ENCODE results near the gene ZNF438. TPM values are rescaled to one million over a fixed set of nuclear protein-coding genes. Genes with fewer than 3 reads are reported as not detected.

ZNF438 gene
- total RNA-seq, 1 donor from 2014 or later: 1.3 TPM

GRCh38 chr10:31036209-31036608, 4.5 kb upstream of the ZNF438 start:
- TF ChIP-seq CTCF (IDR thresholded peaks at IDR 0.05): no peak
- TF ChIP-seq EZH2 (IDR thresholded peaks at IDR 0.05): no peak
- no peak for TF ChIP-seq EZH2phosphoT487 (IDR thresholded peaks at IDR 0.05)
- H3K4me3 Mint-ChIP-seq: no peak overlapping the region
- Histone ChIP-seq H3K4me3 (no peak overlapping the region), H3K27ac (no peak overlapping the region), H3K9me3 (ENCODE audit: low read depth) (no peaks in the 10 kb centered on the region), H3K36me3 (no peaks in the 10 kb centered on the region), H3F3A (ENCODE audit: low read depth) (peaks cover 26% of the 10 kb centered on the region), H3K9ac (no peak overlapping the region), H2AFZ (replicated peaks) (no peak overlapping the region), H3K4me2 (no peak overlapping the region), H3K4me1 (peaks cover 9% of the 10 kb centered on the region), H3K79me2 (ENCODE audit: low read depth) (no peaks in the 10 kb centered on the region), H4K20me1 (ENCODE audit: low read depth) (no peaks in the 10 kb centered on the region), H3K27me3 (no peaks in the 10 kb centered on the region)
- H3K36me3 Mint-ChIP-seq: no peaks in the 10 kb centered on the region
- H3K4me1 Mint-ChIP-seq: peaks cover 4% of the 10 kb centered on the region
- H3K9me3 Mint-ChIP-seq: no peaks in the 10 kb centered on the region
- H3K27ac Mint-ChIP-seq: no peak overlapping the region
- peaks cover 3% of the 10 kb centered on the region for H3K27me3 Mint-ChIP-seq (ENCODE audit: insufficient read depth, low read depth)
- peak; percentile 55 for DNase-seq (ENCODE audit: low spot score)

GRCh38 chr10:31035266-31035798, 3.7 kb upstream of the ZNF438 start:
- H3K27me3 ChIP-seq: no peaks in the 10 kb centered on the region
- Mint-ChIP-seq H3K27me3 (ENCODE audit: insufficient read depth, low read depth) (peaks cover 3% of the 10 kb centered on the region), H3K27ac (no peak overlapping the region), H3K4me3 (no peak overlapping the region), H3K36me3 (no peaks in the 10 kb centered on the region), H3K9me3 (no peaks in the 10 kb centered on the region), H3K4me1 (peaks cover 7% of the 10 kb centered on the region)
- H3K9me3 ChIP-seq (ENCODE audit: low read depth): no peaks in the 10 kb centered on the region
- H3K79me2 ChIP-seq (ENCODE audit: low read depth): no peaks in the 10 kb centered on the region
- no peak overlapping the region for H3K4me2 ChIP-seq
- H4K20me1 ChIP-seq (ENCODE audit: low read depth): no peaks in the 10 kb centered on the region
- H3K4me1 ChIP-seq: peaks cover 17% of the 10 kb centered on the region
- no peaks in the 10 kb centered on the region for H3K36me3 ChIP-seq
- peaks cover 31% of the 10 kb centered on the region for H3F3A ChIP-seq (ENCODE audit: low read depth)
- no peak overlapping the region for H3K4me3 ChIP-seq
- TF ChIP-seq EZH2 (IDR thresholded peaks at IDR 0.05) (no peak), CTCF (IDR thresholded peaks at IDR 0.05) (no peak)
- no peak overlapping the region for H3K9ac ChIP-seq
- no peak overlapping the region for H3K27ac ChIP-seq
- no peak overlapping the region for H2AFZ ChIP-seq (replicated peaks)
- no peak for DNase-seq (ENCODE audit: low spot score)

GRCh38 chr10:31034098-31034909, 2.6 kb upstream of the ZNF438 start:
- no peak overlapping the region for H2AFZ ChIP-seq (replicated peaks)
- no peak overlapping the region for H3K27ac Mint-ChIP-seq
- H3K4me1 Mint-ChIP-seq: peaks cover 13% of the 10 kb centered on the region
- peaks cover 3% of the 10 kb centered on the region for H3K27me3 Mint-ChIP-seq (ENCODE audit: insufficient read depth, low read depth)
- no peaks in the 10 kb centered on the region for H3K36me3 ChIP-seq
- TF ChIP-seq EZH2 (IDR thresholded peaks at IDR 0.05) (no peak), CTCF (IDR thresholded peaks at IDR 0.05) (no peak), EZH2phosphoT487 (IDR thresholded peaks at IDR 0.05) (no peak)
- no peaks in the 10 kb centered on the region for H3K36me3 Mint-ChIP-seq
- no peaks in the 10 kb centered on the region for H3K27me3 ChIP-seq
- H3K9ac ChIP-seq: no peak overlapping the region
- peaks cover 19% of the 10 kb centered on the region for H3K4me1 ChIP-seq
- no peak for DNase-seq (ENCODE audit: low spot score)
- no peaks in the 10 kb centered on the region for H3K79me2 ChIP-seq (ENCODE audit: low read depth)
- no peak overlapping the region for H3K4me3 ChIP-seq
- H3K9me3 Mint-ChIP-seq: no peaks in the 10 kb centered on the region
- no peaks in the 10 kb centered on the region for H4K20me1 ChIP-seq (ENCODE audit: low read depth)
- H3K4me2 ChIP-seq: no peak overlapping the region
- H3F3A ChIP-seq (ENCODE audit: low read depth): peaks cover 31% of the 10 kb centered on the region
- H3K9me3 ChIP-seq (ENCODE audit: low read depth): no peaks in the 10 kb centered on the region
- no peak overlapping the region for H3K27ac ChIP-seq
- no peak overlapping the region for H3K4me3 Mint-ChIP-seq

Data from neural progenitor cell (in vitro differentiated cells).